HG03045 (cell line): ENCODE data around the gene PPP2R5E.
A peak's percentile ranks its signal among the peaks of the same experiment; 100 is the strongest.
"Not testable (repeated sequence)": the region's sequence is repeated elsewhere in the genome, so short reads cannot be mapped to it uniquely, and the experiment has no call there.

Source experiments
- ATAC-seq: cut with Tn5 transposase; IDR thresholded peaks from one replicate; pipeline ENCODE4 v1.9.1; 2021; ENCODE audit warnings: mild to moderate bottlenecking, moderate library complexity; ENCODE audit not compliant: unreplicated experiment

Gene PPP2R5E

DNA sequence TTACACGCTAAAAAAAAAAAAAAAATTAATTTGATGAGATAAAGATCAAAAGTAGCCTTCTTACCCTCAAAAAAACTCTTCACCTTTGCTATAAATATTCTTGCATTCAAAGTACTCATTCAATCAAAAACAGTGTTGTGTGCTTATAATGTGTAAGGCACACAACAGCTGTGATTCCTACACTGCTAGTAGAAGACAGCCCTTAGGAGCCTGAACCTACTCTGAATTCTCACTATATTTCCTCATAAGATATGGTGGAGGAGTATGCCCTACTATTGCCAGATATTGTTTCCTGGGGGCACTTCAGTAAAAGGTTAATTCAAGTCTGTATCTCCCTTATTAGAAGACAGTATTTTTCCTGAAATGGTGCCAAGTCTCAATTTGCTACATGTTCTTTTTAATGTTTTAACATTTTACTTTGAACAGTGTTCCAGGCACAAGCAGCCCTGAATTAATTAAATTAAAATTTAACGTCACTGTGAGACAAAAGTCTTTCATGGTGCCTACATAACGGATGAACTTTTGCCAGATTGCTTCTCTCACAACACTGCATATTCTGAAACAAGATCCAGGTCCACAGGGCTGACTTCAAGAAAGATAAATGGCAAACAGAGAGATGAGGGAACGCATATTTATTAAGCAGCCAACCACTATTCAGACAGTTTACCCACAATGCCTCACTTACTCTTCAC lies 19.3 kb downstream of the PPP2R5E start:
- ATAC-seq = no peak

GRCh38 chr14:63522511-63522910 lies 20.7 kb downstream of the PPP2R5E start:
- ATAC-seq = not testable (repeated sequence)

DNA sequence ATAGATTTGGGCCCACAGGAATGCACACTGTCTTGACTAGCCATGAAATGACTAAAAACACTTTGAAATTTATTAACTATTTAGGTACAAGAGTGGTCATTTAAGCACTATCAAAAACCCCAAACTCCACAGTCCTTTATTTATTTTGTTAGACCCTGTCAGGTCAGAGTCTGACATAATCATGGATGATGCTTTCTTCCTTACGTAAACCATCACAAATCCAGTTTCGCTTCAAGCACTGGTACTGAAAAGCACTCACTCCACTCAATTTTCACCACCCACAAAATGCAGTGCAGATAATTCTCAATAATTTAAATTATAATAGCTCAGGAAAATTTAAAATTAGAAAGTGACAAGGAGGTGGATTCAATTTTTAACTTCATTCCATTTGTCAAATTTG lies 25.8 kb downstream of the PPP2R5E start:
- no peak for ATAC-seq

DNA sequence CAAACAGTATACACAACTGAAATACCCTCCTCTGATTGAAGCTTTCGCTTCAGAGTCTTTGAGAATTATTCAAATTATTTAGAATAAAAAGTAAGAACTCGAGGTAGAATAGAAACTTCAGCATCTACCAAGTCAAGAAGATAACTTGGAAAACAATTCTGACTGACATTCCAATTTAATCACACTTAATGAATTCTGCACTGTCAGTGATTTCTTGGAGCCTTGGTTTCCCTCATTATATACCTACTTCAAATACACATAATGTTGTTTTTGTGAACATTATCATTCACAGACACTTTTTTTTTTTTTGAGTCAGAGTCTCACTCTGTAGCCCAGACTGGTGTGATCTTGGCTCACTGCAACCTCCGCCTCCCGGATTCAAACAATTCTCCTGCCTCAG lies 27.9 kb downstream of the PPP2R5E start:
- ATAC-seq = no peak

DNA sequence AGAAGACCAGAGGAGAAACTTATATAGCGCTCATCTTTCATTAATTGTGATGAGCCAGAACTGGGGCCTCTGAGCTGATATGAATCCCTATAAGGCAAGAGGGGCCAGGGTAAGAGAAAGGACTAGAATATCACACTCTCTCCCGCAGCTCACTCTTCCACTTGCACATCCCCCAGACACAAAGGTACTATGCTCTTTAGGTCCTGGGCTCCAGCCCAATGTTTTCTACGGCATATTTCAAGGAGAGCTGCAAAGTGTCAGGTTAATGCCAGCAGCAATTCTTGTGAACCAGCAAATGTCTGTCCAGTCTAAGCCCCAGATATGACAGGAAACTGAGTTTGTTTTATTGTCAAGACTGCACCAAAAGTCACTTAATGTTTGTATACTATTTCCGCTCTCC lies 29.4 kb downstream of the PPP2R5E start:
- no peak for ATAC-seq

- no peak for ATAC-seq
These were observed 30.3 kb downstream of the PPP2R5E start for GRCh38 chr14:63512861-63513260.

DNA sequence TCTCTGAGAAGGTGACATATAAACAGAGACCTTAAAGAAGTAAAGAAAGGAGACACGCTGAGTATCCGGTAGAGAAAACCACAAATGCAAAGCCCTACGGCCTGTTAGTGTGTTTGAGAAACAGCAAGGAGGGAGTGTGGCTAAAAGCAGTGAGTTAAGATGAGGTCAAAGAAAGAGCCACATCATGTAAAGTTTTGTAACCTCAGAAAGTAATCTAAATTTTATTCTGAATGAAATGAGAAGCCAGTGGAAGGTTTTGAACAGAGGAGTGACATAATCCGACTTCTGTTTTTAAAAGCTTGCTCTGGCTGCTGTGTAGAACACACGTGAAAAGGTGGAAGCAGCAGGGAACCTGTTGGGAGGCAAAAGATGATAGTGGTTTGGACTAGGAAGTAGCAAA lies 32.6 kb downstream of the PPP2R5E start:
- ATAC-seq = peak; percentile 73

- no peak for ATAC-seq
These were observed 35.1 kb downstream of the PPP2R5E start for GRCh38 chr14:63508033-63508432.

DNA sequence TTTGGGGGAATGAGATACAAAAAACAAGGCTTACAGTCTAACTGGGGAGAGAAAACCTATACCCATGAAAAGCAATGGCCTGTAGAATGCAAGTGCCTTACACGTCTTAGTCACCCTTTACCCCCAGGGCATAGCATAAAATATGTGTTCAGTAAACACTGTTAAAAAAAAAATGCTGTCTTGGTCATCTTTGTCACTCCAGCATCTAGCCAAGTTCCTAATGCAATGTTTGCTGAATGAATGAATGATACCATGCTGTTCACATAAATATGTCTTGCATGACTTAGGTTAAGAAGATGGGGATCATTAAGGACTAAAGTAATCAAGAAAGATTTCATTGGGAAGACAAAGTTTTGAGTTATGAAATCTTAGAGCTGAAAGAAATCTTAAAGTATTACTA lies 38.5 kb downstream of the PPP2R5E start:
- ATAC-seq = no peak

GRCh38 chr14:63501429-63501828 lies 41.7 kb downstream of the PPP2R5E start:
- no peak for ATAC-seq

DNA sequence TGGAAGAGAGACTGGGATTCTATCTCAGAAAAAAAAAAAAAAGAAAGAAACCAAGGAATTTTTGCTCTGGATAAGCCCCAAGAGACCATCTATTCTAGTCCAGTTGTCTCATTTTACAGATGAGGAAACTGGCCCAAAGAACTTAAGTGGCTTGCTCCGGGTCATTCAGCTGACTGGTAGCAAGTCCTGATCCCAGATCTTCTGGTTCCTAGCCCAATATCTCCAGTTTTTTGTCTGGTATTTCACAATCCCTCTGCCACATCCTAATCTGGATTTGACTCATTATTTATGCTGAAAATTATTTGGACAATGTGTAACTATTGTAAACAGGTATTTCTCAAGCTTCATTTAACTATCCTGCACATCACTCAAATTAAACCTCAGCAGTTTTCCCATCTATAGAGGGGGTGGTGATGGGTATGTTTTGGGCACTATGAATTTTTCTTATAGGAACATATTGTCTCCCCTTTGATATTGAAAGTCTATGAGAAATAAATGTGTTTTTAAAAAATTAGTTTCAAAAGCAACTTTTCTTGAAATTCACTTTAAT lies 43.4 kb downstream of the PPP2R5E start:
- ATAC-seq = no peak

DNA sequence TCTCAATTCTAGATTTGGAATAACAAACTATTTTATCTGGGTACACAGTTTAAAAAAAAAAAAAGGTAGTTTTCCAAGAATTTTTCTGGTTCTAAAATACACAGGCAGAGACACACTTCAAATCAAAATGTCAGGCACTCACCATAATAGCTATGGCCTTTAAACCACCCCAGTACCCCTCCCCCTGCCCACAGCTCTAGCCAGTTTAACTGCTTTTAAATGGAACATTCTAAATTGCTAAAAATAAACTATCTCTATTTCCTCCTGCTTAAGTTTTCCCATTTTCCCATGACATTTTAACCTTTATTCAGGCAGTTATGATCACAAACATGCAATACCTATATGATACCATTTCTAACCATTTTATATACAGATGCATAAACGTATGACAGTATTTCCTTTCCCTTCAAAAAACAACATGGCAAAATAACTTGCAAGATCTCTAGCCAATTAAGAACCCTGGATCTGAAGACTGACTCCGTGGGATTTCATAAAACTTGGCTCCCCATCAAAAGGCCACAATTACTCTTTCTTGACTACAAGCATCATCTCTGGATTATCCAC lies 46.3 kb downstream of the PPP2R5E start:
- no peak for ATAC-seq

GRCh38 chr14:63493246-63493645 lies 49.9 kb downstream of the PPP2R5E start:
- no peak for ATAC-seq

DNA sequence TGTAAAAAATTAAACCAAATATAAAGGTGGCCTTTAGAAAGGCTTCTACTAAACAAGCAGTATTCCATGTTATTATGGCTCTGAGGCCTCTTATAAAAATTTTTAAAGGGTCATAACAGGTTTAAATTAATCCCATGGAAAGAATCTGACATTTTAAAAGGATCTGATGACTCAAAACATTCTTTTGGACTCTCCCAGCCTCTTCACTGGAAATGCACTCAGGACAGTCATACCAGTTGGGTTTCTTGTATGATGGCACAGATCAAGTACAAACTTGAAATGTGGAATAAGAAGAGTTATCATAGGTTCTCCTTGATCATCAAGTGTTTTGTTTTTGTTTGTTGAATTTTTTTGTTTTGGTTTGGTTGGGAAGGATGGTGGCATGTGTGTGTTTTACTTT lies 50.8 kb downstream of the PPP2R5E start:
- no peak for ATAC-seq

GRCh38 chr14:63487724-63488123 lies 55.5 kb downstream of the PPP2R5E start:
- ATAC-seq = no peak

- no peak for ATAC-seq
These were observed 56.4 kb downstream of the PPP2R5E start for GRCh38 chr14:63486738-63487137.

- ATAC-seq = no peak
These were observed 59.9 kb downstream of the PPP2R5E start for GRCh38 chr14:63483315-63483714.

DNA sequence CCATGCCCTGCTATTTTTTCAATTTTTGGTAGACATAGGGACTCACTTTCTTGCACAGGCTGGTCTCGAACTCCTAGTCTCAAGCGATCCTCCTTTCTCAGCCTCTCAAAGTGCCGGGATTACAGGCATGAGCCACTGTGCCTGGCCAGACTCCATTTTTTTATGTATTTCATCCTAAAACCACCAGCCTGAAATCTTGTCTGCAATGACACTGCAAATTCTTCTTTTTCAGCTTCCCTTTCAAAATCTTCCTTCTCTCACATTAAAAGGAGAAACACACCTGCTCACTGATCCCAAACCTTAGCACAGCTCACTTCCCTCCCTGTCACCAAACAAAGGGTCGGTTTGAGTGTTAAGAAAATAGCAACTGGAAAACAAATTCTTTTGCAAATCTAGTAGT lies 62.6 kb downstream of the PPP2R5E start:
- ATAC-seq = no peak

DNA sequence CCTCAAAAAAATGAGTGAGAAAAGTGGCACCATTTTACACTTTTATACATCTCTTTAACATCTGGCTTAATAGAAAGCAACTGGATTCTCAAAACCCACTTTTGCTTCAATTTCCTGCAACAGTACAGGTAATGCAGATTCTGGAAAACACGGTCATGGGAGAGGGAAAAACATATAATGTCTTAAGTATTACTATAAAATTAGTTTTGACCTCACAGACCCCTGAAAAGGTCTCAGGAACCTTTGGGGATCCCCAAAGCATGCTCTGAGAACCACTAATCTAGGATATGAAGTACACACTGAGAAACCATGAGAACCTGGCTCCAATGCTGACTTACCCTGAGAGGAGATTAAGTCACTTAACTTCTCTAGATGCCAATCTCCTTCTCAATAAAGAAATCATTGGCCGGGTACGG lies 64.7 kb downstream of the PPP2R5E start:
- peak; percentile 43 for ATAC-seq

- ATAC-seq = peak; percentile 78
These were observed 65.2 kb downstream of the PPP2R5E start for GRCh38 chr14:63478010-63478409.

DNA sequence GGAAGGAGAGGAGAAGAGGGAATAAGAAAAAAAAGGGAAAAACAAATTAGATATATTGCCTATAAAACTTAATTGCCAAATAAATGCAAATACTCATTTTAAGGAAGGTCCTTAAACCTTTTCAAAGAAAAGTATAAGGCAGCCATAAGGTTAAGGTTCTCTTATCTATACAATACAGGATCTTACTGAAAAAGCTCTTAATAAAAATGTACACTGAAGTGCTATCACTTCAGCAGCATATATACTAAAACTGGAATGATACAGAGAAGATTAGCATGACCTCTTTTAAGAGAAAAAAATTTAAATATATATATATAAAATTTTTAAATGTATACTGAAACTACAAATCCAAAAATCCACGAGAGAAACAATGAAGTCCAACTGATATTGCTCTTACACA lies 65.6 kb downstream of the PPP2R5E start:
- no peak for ATAC-seq

- ATAC-seq = no peak
These were observed 67.4 kb downstream of the PPP2R5E start for GRCh38 chr14:63475761-63476160.

- no peak for ATAC-seq
These were observed 68.3 kb downstream of the PPP2R5E start for GRCh38 chr14:63474844-63475243.
